Measurements from ENCODE around the gene ATP1B3.
"Not testable (repeated sequence)": the region's sequence is repeated elsewhere in the genome, so short reads cannot be mapped to it uniquely, and the experiment has no call there.

ATP1B3 gene

DNA sequence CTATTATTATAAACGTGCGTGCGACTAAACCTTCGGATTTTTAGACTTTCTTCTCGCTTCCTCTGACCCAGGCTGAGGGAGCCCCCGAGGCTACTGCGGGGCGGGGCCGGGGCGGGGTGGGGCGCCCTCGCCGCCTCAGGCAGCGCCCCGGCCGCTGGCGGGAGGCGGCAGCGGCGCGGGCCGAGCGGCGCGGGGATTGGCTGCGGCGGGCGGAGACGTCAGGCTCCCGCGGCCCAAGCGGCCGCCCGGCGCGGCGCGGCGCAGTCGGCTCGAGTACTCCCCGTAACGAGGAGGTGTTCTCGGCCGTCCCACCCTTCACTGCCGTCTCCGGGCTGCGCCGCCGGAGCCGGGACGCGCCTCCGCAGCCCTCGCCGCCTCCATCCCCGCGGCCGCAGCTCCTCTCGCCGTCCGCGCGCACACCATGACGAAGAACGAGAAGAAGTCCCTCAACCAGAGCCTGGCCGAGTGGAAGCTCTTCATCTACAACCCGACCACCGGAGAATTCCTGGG is at the start of gene ATP1B3:
TSS of gene ATP1B3 (plus strand) at position 263 of the 510 bp plus-strand sequence. CDS start at position 422, 159 bp downstream.
- peak; percentile 17 for DNase-seq

DNA sequence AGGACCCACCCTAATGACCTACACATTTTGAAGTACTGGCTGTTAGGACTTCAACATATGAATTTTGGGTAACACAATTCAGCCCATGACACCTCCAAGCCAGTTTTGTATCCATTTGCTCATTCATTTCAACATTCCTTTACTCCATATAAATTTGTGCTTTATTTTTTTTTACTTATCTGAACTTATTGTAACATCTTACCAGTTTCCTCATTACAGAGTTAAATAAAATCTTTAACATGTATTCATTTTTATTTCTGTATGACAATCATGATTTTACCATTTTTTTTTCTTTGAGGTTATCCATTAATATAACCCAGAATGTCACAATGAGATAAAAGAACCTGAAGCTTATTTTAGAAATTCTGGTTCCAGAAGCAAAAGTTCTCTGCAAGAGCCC is 48.0 kb upstream of the ATP1B3 start:
- DNase-seq: no peak

DNA sequence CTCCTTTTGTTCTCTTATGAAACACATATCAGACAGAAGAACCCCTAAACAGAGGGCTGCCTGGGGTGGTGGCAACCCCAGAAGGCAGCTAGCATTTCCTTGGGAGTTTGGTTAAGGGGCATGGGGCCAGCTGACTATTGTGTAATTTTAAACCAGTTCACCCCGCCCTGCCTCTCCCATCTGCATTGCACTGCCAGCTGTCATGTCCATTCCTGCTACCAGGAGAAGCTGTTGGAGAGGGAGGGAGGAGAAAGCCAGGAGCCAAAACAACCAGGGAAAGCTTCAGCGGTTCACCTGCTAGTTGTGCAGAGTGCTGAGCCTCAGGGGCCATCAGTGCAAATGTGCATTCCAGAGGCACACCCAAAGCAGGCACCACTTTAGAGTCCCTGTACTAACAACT is 47.6 kb upstream of the ATP1B3 start:
- peak; percentile 73 for DNase-seq

DNA sequence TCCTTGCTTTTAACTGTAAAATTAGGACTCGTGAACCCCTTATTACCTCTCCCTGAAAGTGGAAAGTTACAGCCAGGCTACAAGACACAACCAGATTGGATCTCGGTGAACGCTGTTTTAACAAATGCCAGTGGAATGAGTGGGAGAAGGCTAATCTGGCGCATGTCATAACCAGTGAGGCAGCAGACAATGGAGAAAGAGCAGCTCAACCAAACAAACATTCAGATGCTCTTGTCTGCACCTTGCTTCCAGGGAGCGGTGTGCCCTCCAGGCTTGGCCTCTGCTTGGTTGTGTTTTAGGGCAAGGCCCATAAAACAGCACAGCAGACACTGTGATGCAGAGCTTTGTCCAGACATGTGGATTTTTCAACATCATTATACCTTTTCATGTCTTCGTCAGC is 45.9 kb upstream of the ATP1B3 start:
- DNase-seq: no peak

DNA sequence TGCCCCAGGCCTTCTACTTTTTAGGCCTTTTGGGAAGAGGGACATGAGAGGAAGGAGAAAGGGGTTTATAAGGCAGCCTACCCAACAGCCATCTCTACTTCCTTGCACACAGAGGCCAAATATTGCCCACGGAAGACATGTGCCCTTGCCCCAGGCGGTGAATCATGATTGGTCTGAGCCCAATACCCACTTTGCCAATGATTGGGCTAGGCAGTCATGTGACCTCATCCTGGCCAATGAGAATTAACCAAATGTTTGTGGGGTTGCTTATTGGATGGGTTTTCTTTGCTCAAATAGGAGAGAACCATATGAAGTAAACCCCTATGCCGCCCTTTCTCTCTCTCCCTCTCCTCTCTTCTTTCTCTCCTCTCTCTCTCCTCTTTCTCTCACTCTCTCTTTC is 42.2 kb upstream of the ATP1B3 start:
- no peak for DNase-seq

DNA sequence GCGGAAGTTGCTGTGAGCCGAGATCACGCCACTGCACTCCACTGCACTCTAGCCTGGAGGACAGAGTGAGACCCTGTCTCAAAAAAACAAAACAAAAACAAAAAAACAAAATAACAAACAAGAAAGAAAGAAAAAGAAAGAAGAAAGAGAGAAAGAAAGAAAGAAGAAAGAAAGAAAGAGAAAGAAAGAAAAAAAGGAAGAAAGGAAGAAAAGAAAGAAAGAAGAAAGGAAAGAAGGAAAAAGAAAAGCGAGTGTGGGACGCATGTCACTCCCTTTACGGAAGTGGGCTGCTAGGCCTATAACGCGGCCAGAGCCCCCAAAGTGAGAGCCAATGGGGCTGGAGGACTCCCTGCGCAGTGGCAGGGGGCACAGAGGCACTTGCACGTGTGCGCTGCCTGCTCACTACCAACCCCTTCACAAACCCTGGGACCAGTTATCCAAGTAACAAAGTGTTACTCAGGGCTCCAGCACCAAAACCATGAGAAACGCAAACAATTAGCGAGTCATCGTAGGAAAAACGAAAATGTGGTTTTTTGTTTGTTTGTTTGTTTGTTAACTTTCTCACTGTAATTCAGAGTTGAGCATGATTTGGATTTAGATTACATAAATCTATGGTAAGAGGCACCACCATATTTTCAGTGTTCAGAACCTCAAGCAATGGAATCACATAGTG is 40.8 kb upstream of the ATP1B3 start:
- no peak for DNase-seq

DNA sequence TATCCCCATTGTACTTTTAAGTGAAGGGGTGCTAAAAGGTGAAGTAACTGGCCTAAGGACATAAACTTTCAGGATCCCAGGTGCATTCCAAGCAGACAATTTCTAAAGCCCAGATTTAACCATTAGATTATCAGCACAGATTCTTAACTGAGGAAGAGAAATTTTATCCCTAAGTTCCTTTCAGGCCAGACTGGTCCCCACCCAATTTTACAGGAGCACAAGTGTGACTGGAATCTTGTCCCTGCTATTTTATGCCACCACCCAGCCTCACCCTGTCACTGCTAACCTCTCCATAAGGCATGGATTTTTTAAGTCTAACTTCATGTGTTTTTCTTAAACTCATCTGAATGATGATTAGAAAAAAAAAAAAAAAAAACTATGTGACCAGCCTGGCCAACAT is 37.1 kb upstream of the ATP1B3 start:
- no peak for DNase-seq

DNA sequence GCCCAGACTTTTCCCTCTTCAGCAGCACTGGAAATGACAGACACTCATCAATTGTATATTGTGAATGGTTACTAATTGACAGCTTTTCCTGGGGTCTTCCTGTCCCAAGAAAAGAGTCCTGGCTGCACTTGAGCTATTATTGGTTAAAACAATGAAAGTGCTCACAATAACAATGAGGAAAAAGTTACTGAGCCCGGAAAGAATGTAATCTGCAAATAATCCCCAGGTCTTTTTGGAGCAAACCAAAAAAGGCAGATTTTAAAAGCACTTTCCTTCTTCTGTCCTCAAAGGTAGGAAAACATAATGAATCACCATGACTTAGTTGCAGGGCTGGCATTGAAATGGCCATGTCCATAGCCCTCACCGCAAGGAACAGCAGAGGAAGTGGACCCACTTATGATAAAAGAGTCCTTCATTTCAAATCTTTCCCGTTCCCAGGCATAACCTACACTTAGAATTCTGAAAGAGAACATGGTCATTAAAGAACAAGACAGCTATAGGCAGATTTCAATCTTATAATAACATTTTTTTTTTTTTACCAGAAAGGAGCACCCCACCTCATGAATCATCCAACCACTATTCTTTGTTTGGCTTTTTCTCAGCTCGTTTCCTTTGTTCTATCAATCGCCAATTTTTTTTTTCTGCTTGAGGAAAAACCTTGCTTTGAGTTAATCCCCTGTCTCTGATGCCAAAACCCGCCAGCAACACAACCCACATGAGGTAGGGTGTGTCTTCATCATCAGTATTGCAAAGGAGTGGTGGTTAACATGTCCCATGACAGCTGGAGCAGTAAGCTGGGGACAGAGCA is 35.5 kb upstream of the ATP1B3 start:
- DNase-seq: no peak

DNA sequence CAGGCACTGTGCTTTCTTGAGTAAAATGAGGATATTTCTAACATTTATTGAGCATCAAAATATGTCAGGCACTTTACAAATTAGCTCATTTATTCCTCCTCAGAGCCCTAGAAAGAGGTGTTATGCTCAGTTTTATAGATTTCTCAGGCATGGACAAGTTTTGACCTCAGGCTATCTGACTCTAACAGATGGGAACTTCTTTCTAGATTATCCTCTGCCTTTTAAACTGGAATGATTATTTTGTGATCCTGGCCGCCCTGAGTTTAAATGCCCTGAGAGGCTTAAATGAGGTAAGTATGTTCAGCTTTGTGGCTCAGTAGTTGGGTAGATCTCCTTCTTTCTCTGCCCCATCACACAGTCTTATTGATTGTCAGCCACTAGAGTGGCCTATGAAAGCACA is 32.3 kb upstream of the ATP1B3 start:
- DNase-seq: no peak

DNA sequence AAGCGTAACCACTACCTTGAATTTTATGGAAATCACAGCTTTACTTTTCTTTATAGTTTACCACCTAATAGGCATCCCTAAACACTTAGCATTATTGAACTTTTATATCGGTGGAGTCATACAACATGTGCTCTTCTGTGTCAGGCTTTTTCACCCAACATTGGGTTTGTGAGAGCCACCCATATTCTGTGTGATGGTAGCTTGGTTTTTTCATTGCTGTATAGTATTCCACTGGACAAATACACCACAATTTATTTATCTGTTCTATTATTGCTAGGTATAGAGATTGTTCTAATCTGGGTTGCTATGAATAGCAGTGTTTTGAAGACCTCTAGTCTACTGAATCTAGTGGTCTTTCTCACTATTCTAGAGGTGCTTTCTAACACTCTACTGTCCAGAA is 31.6 kb upstream of the ATP1B3 start:
- DNase-seq: no peak

DNA sequence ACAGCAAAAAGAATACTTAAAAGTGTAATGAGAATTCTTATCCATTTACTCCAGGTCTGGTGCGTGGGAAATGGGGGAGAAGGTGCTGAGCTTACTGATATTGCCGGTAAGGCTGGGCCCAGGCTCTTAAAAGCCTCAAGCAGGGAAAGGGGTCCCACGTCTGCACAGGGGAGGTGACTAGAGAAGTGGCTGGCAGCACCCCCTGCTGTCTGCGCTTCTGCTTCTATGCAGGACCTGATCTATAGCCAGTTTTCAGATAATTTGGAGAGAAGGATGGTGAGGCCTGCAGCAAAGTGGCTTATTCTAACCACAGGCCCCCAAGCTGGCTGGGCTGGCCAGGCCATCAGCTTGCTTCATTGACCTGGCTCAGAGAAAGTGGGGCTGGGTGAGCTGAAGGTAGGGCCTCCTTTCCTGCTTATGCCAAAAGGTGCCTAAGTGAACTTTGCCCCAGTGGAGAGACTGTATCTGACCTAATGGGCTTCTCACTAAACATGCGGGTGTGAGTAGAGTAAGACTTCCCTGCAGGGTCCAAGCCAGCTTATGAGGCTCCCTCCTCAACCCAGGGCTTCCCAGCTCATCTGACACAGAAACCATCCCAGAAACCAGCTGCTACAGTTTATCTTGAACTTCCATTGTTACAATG is 30.9 kb upstream of the ATP1B3 start:
- DNase-seq: no peak

DNA sequence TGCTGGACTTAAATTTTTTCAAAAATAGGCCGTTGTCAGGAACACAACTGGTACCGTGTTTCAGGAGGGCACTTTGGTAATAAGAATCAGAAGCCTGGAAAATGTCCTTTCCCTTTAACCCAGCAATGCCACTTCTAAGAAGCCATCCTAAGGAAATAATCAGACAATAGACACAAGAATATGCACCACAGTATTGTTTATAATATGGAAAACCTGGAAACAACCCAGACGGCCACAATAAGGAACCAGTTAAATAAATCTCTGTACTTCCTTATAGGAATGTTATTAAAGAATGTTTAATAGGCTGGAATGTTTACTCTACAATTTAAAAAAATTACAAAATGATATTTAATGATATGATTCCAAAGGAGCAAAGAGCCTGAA is 30.4 kb upstream of the ATP1B3 start:
- DNase-seq: no peak

DNA sequence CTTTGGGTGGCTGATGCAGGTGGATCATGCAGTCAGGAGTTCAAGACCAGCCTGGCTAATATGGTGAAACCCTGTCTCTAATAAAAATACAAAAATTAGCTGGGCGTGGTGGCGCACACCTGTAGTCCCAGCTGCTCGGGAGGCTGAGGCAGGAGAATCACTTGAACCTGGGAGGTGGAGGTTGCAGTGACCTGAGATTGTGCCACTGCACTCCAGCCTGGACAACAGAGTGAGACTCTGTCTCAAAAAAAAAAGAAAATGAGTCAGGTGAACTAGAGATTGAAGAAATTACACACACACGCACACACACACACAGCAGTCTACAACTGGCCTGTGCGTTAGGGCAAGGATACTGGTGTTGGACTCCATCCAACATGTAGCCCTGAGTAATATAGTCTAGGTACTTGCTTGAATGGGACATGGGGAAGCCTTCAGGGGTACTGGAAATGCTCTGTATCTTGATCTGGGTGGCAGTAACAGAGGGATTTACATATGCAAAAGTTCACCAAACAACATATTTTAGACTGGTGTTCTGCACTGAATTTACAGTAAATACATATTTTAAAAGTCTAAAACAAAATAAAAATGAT is 28.2 kb upstream of the ATP1B3 start:
- DNase-seq: not testable (repeated sequence)

DNA sequence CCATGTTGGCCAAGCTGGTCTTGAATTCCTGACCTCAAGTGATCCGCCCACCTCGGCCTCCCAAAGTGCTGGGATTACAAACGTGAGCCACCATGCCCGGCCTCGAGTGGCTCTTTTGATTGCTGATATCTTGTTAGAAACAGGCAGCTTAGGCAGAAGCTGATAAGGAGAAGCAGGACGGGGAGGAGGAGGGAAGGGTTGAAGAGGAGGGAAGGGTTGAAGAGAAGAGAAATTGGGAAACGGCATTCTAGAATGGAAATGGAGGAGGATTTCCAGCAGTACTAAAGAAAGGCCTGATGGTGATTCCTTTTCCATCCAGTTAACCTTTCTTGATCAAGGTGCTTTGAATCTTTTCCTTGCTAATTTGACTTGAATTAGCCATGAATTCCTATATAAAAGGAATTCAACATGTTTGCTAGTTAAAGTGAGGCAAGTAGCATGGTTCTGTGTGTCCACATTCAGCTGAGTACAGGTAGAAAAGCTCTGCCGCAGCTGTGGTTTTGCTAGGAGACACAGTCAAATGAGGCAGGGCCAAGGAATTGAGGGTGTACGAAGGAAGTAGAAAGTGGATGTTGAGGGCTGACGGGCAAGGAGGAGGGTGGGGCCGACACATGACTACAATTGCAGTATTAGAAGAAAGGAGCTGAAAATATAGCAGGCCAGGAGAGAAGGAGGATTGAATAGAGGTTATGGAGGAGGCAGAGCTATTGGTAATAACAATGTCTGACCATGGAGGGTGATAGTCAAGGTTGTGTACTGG is 27.2 kb upstream of the ATP1B3 start:
- no peak for DNase-seq

DNA sequence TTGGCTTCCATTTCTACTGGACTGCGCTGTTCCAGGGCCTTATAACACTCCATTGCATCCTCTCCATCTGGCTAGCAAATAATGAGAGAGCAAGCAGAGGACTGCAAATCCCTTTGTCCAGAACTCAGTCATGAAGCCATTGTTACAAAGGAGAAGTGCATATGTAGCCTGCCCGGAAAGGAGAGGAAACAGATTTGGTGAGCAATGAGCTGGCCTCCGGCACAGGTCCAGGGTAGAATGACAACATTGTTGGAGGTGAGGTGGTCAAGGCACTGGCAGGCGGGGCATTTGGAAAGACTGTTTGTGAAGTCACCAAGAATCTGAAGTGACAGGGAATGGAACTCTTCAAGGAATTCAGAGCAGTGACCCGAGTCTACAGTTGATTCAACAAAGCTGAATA is 25.0 kb upstream of the ATP1B3 start:
- no peak for DNase-seq

DNA sequence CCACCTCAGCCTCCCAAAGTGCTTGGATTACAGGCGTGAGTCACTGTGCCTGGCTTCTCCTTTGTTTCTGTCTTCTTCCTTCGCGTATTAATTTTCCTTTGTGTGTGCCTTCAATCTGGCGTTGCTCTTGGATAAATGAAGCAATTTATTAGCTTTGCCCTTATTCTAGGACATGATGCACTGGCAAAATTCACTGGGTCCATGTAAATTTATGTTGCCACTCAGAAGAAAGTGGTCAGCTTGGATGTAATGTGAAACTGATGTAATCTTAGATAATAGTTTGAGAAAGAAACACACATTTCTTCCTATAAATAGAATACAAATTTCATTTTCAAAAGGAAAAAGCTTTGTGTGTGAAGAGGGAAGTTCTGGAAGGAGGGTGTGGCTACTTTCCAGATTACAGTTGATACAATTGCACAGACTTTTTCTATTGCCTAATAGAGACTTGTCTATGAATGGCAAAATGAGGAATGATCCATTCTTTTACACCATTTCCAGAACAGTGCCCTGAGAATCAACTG is 23.3 kb upstream of the ATP1B3 start:
- no peak for DNase-seq

DNA sequence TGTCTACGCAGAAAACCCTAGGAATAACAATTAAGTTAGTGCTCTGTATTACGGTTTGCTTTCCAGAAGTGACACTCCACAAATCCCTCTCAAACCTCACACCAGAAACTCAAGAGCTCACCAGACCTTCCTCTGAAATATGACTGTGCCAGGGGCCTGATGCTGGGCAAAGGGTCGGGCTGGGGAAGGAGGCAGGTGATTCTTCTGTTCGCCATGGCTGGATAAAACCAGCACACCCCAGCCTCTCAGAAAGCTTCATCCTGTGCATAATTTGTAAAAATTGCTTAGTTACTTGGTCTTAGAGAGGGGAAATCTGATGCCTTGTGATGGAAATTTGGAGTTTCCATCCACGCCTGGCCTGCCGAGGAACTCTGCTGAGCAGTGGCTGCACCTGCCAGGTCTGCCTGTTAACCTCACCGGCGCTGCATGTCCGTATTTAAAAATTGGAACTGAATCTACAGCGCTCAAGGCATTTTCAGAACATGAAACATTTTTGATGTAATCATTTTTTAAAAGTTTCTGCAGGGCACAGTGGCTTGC is 22.7 kb upstream of the ATP1B3 start:
- no peak for DNase-seq

DNA sequence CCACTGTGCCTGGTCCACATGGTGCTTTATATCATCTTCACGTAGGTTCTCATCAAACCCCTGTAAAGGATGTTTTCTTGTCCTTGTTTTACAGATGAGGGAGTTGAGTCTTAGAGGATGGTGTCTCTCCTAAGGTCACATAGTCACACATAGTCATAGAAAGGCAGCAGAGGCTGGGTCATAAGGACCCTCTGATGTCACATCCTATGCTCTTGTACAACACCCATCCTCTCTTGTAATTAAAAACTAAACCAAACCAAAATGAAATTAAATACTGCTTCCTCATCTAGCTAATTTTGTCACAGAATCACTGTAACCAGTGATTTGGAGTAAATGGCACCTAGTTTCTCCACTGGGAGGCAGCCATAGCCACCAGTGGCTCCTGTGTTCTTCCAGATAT is 21.8 kb upstream of the ATP1B3 start:
- DNase-seq: no peak

DNA sequence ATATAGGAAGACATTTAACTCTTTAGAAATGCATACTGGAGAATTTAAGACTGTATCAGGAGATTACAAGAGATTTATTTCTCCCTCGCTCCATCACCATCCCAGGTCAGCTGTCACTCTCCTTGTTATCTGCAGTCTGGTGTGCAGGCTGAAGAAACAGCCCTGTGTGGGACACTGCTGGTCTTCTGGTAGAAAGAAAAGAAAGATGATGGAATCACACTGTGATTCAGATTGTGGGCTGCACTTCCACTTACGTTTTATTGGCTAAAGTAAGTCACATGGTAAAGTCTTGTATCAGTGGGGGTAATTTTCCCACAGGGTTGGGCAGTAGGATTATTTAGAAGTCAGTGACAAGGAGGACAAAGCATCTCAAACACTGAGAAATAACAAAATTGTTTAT is 18.1 kb upstream of the ATP1B3 start:
- DNase-seq: no peak

DNA sequence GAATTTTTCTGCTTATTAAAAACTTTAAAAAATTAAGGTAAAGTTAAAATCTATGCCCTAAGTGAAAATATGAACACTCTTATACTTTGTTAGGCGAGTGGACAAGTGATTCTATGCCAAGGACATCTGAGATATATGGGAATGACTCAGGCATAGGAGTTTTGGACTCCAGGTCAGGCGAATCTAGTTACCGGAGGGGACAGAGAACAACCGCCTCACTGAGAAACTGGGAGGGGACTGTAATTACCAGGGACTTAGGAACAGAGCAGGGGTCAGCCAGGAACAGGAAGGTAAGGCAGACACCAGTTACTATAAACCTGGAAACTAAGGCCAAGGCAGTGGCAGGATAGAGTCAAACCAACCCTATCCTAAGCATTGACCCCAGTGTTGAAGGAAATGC is 16.8 kb upstream of the ATP1B3 start:
- DNase-seq: no peak

DNA sequence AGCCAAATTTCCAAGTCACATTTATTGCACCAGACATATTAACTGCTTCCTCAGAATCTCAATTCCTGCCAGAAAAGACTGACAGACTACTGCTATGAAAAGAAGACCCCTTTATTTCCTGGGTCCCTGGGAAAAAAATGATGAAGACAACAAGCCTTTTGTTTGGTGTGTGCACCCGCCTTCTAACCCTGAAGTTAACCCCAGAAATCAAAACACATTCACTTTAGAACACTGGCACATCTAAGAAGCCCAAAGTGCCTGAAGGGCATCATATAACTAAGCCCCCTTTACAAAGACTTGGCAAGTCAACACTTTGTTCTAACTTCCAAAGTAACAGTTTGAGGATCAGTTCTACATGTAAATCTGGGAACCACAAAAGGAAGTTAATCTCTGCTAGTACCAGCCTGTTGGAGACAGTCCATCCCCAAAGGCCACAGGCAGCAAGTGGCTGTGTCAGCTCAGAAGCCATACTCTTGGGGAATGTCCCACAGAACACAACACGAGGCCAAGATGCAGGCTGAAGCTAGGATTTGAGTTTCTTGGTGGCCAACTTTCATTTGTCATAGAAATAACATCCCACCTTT is 16.3 kb upstream of the ATP1B3 start:
- DNase-seq: no peak

Measured in NCI-H1694 (cell line).